IMR-90 (cell line): ENCODE results near the gene ACAD10. TPM values are rescaled to one million over a fixed set of nuclear protein-coding genes. Genes with fewer than 3 reads are reported as not detected.

Source experiments
- ATAC-seq: fragments of 200-7000 bp; cut with Tn5 transposase; 2 replicates; pipeline ENCODE4 v1.9.1; 2020; ENCODE audit warnings: low read depth, mild to moderate bottlenecking, moderate library complexity
- BruUV-seq: library from RNA; stranded (reverse); fragments of 400-500 nt; replicated peaks from 2 replicates; lab custom pipeline; 2021; lab: Mats Ljungman, UMichigan
- CTCF ChIA-PET: fragments of 300-600 bp; formaldehyde crosslinking; extraction: SDS; loops from one replicate; lab custom pipeline; 2021; ENCODE audit warnings: antibody characterized with exemption; lab: Yijun Ruan, JAX
- POLR2A ChIA-PET: fragments of 300-600 bp; sonication (Branson Sonifier 250); formaldehyde crosslinking; loops from one replicate; lab custom pipeline; 2022; ENCODE audit warnings: antibody characterized with exemption; ENCODE audit not compliant: unreplicated experiment; lab: Charles Lee
- DNase-seq: peaks from one replicate; pipeline ENCODE4 v3.0.0; 2013
- H2AFZ ChIP-seq: replicated peaks from 2 replicates; pipeline ENCODE3; 2013; ENCODE audit warnings: low read length, mild to moderate bottlenecking; ENCODE audit not compliant: poor library complexity
- H2AK5ac ChIP-seq: 2 replicates; pipeline ENCODE4 v1.6.1; 2013; ENCODE audit warnings: low read depth, low read length, inconsistent platforms
- H2AK9ac ChIP-seq: replicated peaks from 2 replicates; pipeline ENCODE3; 2013; ENCODE audit warnings: mild to moderate bottlenecking, low read depth, low read length, moderate library complexity; ENCODE audit not compliant: poor library complexity
- H2BK120ac ChIP-seq: 2 replicates; pipeline ENCODE4 v1.6.1; 2013; ENCODE audit warnings: low read depth, low read length, inconsistent platforms
- H2BK15ac ChIP-seq: 3 replicates; pipeline ENCODE4 v1.6.1; 2013; ENCODE audit warnings: low read depth, low read length, inconsistent platforms
- H2BK20ac ChIP-seq: 2 replicates; pipeline ENCODE4 v1.6.1; 2013; ENCODE audit warnings: low read depth, mild to moderate bottlenecking, inconsistent platforms, low read length, moderate library complexity
- H2BK5ac ChIP-seq: 2 replicates; pipeline ENCODE4 v1.6.1; 2013; ENCODE audit warnings: mild to moderate bottlenecking, low read depth, low read length, inconsistent platforms; ENCODE audit not compliant: poor library complexity, severe bottlenecking
- H3K14ac ChIP-seq: replicated peaks from 2 replicates; pipeline ENCODE4 v1.6.1; 2013; ENCODE audit warnings: low read depth, low read length, inconsistent platforms
- H3K18ac ChIP-seq: 2 replicates; pipeline ENCODE4 v1.6.1; 2013; ENCODE audit warnings: low read depth, low read length, control low read depth
- H3K23ac ChIP-seq: 2 replicates; pipeline ENCODE4 v1.6.1; 2013; ENCODE audit warnings: low read depth, low read length, inconsistent platforms
- H3K27ac ChIP-seq: 2 replicates; pipeline ENCODE4 v1.5.1; 2013; ENCODE audit warnings: mild to moderate bottlenecking, control low read depth, low read length; ENCODE audit not compliant: insufficient read depth
- H3K27me3 ChIP-seq: 2 replicates; pipeline ENCODE4 v1.6.1; 2013; ENCODE audit warnings: low read length; ENCODE audit not compliant: control insufficient read depth, insufficient read depth
- H3K36me3 ChIP-seq: 2 replicates; pipeline ENCODE4 v1.6.1; 2013; ENCODE audit warnings: low read length, mixed read lengths; ENCODE audit not compliant: control insufficient read depth, insufficient read depth
- H3K4ac ChIP-seq: 2 replicates; pipeline ENCODE4 v1.6.1; 2013; ENCODE audit warnings: low read depth, low read length, inconsistent platforms
- H3K4me1 ChIP-seq: 2 replicates; pipeline ENCODE4 v1.6.1; 2013; ENCODE audit warnings: low read length, mixed read lengths; ENCODE audit not compliant: control insufficient read depth, insufficient read depth
- H3K4me2 ChIP-seq: 2 replicates; pipeline ENCODE4 v1.6.1; 2013; ENCODE audit warnings: low read depth, mild to moderate bottlenecking, control low read depth, low read length, moderate library complexity
- H3K4me3 ChIP-seq: 2 replicates; pipeline ENCODE4 v1.5.1; 2013; ENCODE audit warnings: low read depth, mild to moderate bottlenecking, control low read depth, low read length, moderate library complexity; ENCODE audit not compliant: insufficient read depth
- H3K56ac ChIP-seq: 2 replicates; pipeline ENCODE4 v1.6.1; 2013; ENCODE audit warnings: low read length, inconsistent platforms; ENCODE audit not compliant: insufficient read depth; ENCODE audit errors: extremely low read depth
- H3K79me1 ChIP-seq, 2 experiments: 2 replicates each; pipeline ENCODE4 v1.6.1; 2013; ENCODE audit warnings: low read length in 2 of 2, inconsistent platforms in 1 of 2, low read depth in 1 of 2
- H3K9ac ChIP-seq: 2 replicates; pipeline ENCODE4 v1.6.1; 2013; ENCODE audit warnings: low read depth, low read length, control low read depth
- H3K9me1 ChIP-seq: 2 replicates; pipeline ENCODE4 v1.6.1; 2013; ENCODE audit warnings: low read length, inconsistent platforms; ENCODE audit not compliant: insufficient read depth
- H3K9me3 ChIP-seq: 2 replicates; pipeline ENCODE4 v1.6.1; 2013; ENCODE audit warnings: low read length; ENCODE audit not compliant: control insufficient read depth, insufficient read depth
- H4K20me1 ChIP-seq: 2 replicates; pipeline ENCODE4 v1.6.1; 2013; ENCODE audit warnings: low read length, inconsistent platforms; ENCODE audit not compliant: insufficient read depth
- H4K5ac ChIP-seq: 2 replicates; pipeline ENCODE4 v1.6.1; 2013; ENCODE audit warnings: mild to moderate bottlenecking, low read depth, low read length, control low read depth
- H4K8ac ChIP-seq, 2 experiments: 2 replicates each; pipeline ENCODE4 v1.6.1; 2013; ENCODE audit warnings: low read depth in 2 of 2, low read length in 2 of 2, control low read depth in 1 of 2, inconsistent platforms in 1 of 2
- H4K91ac ChIP-seq: 2 replicates; pipeline ENCODE4 v1.6.1; 2013; ENCODE audit warnings: low read depth, low read length, inconsistent platforms; ENCODE audit not compliant: insufficient read depth
- BHLHE40 ChIP-seq: fragments of 150-350 bp; IDR thresholded peaks from 2 replicates; pipeline ENCODE4 v1.6.1; 2016; ENCODE audit warnings: mild to moderate bottlenecking, low read depth, low read length
- CEBPB ChIP-seq: IDR thresholded peaks from 2 replicates; pipeline ENCODE4 v1.6.1; 2012; ENCODE audit warnings: low read depth, low read length, improper control_type of control experiment
- CHD1 ChIP-seq: IDR thresholded peaks from 2 replicates; pipeline ENCODE4 v1.6.1; 2012; ENCODE audit warnings: low read depth, low read length, improper control_type of control experiment
- FOS ChIP-seq: fragments of 150-350 bp; IDR thresholded peaks from 2 replicates; pipeline ENCODE4 v1.6.1; 2016; ENCODE audit warnings: low read depth, low read length
- MAFK ChIP-seq: IDR thresholded peaks from 2 replicates; pipeline ENCODE4 v1.6.1; 2012; ENCODE audit warnings: low read depth, low read length, improper control_type of control experiment
- MAZ ChIP-seq: IDR thresholded peaks from 2 replicates; pipeline ENCODE4 v1.6.1; 2012; ENCODE audit warnings: low read depth, mild to moderate bottlenecking, low read length, improper control_type of control experiment, moderate library complexity, borderline replicate concordance
- NFE2L2 ChIP-seq: fragments of 150-350 bp; IDR thresholded peaks from 2 replicates; pipeline ENCODE4 v1.6.1; 2016; ENCODE audit warnings: low read depth, mild to moderate bottlenecking, low read length
- POLR2A ChIP-seq: IDR thresholded peaks from 2 replicates; pipeline ENCODE4 v1.6.1; 2012; ENCODE audit warnings: mild to moderate bottlenecking, low read depth, low read length
- RAD21 ChIP-seq: IDR thresholded peaks from 2 replicates; pipeline ENCODE4 v1.6.1; 2012; ENCODE audit warnings: low read length, improper control_type of control experiment
- RCOR1 ChIP-seq: IDR thresholded peaks from 2 replicates; pipeline ENCODE4 v1.6.1; 2012; ENCODE audit warnings: mild to moderate bottlenecking, low read length, improper control_type of control experiment; ENCODE audit not compliant: insufficient replicate concordance
- RFX5 ChIP-seq: IDR thresholded peaks from 2 replicates; pipeline ENCODE4 v1.8.0; 2012; ENCODE audit warnings: low read depth, mild to moderate bottlenecking, low read length, moderate library complexity
- SMC3 ChIP-seq: fragments of 150-350 bp; IDR thresholded peaks from 2 replicates; pipeline ENCODE4 v1.6.1; 2016; ENCODE audit warnings: low read depth, mild to moderate bottlenecking, antibody characterized with exemption, low read length, moderate library complexity
- WGBS, 2 experiments: methylation state at CpG; one replicate each; pipeline versions ENCODE4 v1.1.5 to v1.1.7; 2013; ENCODE audit warnings: missing lambda C conversion rate in 2 of 2; ENCODE audit not compliant: insufficient read length in 1 of 2; ENCODE audit errors: extremely low coverage in 2 of 2; 5-methylcytosine and 5-hydroxymethylcytosine counted together
- dilution Hi-C: fragments of 300-500 bp; cut with HindIII; formaldehyde crosslinking; loops from one replicate; pipeline ENCODE4 v1.14.3; 2018; ENCODE audit warnings: low sequenced_read_pairs; ENCODE audit not compliant: unreplicated experiment
- in situ Hi-C: fragments of 300-500 bp; cut with MboI; formaldehyde crosslinking; loops from 3 replicates; pipeline ENCODE4 v1.14.3; 2019; ENCODE audit warnings: low sequenced_read_pairs, inconsistent platforms, mixed read lengths
- intact Hi-C: fragments of 100-400 bp; cut with micrococcal nuclease; formaldehyde crosslinking; loops from 2 replicates; pipeline ENCODE4 v1.10.0; 2022
- polyA plus RNA-seq, 3 experiments: library from polyadenylated mRNA; depleted of rRNA; stranded (reverse); fragments of >200 nt; gene quantifications; 2 replicates each; pipeline ENCODE4 v1.2.3, GENCODE V29; 2012; ENCODE audit warnings: low replicate concordance in 1 of 3
- total RNA-seq: library from RNA; depleted of rRNA; stranded (reverse); fragments of >200 nt; gene quantifications from 2 replicates; pipeline ENCODE4 v1.2.3, GENCODE V29; 2012
- TF ChIP-seq, protein P1 (sequence below): fragments of 150-350 bp; IDR thresholded peaks from 2 replicates; pipeline ENCODE4 v1.6.1; 2016; ENCODE audit warnings: low read depth, mild to moderate bottlenecking, low read length, moderate library complexity, borderline replicate concordance
- TF ChIP-seq, protein P2 (sequence below): conservative IDR thresholded peaks from 2 replicates; pipeline ENCODE4 v1.5.1; 2012; ENCODE audit warnings: mild to moderate bottlenecking, low read depth, low read length, improper control_type of control experiment
- TF ChIP-seq, protein P3 (sequence below): fragments of 150-350 bp; IDR thresholded peaks from 2 replicates; pipeline ENCODE4 v1.6.1; 2017; ENCODE audit warnings: mild to moderate bottlenecking, antibody characterized with exemption, low read length, low read depth

Gene ACAD10
- total and polyA plus RNA-seq, 2 of the 4 experiments (the other 2 are of a cell fraction): 12.4 to 21.0 TPM

DNA sequence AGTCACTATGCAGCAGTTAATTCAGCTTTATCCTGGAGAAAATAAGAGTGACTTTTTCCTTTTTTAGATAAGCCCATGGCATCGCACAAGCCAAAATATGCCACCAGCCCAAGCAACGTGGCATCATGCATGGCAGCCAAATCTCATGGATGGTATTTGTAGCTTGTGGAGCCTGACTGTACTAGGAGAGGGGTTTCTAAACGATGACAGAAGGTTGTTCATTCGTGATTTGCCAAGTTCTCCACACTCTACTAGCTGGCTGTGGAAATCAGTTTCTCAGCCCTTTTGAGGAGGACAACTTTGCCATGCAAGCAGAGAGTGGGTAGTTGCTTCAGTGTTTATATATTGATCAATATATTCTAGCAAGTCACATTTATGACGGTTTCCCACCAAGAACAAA lies 45.3 kb upstream of the ACAD10 start:
- intact Hi-C loops (no loop called here), in situ Hi-C loops (no loop called here), dilution Hi-C loops (no loop called here)
- Histone ChIP-seq H2BK5ac (no peak overlapping the region), H3K4me1 (peaks cover 24% of the 10 kb centered on the region), H3K27ac (no peak overlapping the region), H2BK120ac (no peak overlapping the region), H4K5ac (no peak overlapping the region), H2BK20ac (no peak overlapping the region), H3K18ac (no peak overlapping the region), H3K56ac (no peak overlapping the region), H3K4me3 (no peak overlapping the region), H3K27me3 (no peaks in the 10 kb centered on the region), H3K14ac (no peak overlapping the region), H4K8ac (no peak overlapping the region), H3K9me3 (no peaks in the 10 kb centered on the region), H3K79me1 (peaks cover 0 to 38% of the 10 kb centered on the region in 2 experiments; a peak in 2 of 4 replicates), H4K20me1 (peaks cover 23% of the 10 kb centered on the region; the same call in 1 of the 2 replicates), H2AK9ac (no peak overlapping the region), H3K4ac (no peak overlapping the region; the same call in 1 of the 2 replicates), H3K4me2 (no peak overlapping the region), H3K9ac (no peak overlapping the region), H2AFZ (no peak overlapping the region), H4K91ac (no peak overlapping the region), H3K36me3 (peaks cover 10% of the 10 kb centered on the region), H2BK15ac (no peak overlapping the region), H3K23ac (no peak overlapping the region), H2AK5ac (no peak overlapping the region), H3K9me1 (peaks cover 14% of the 10 kb centered on the region)
- ChIA-PET POLR2A (no interaction called here), CTCF (interaction anchor here (0.6 kb wide), 1 partner anchor 144 kb away, joined by 3 read pairs; no protein-coding TSS in a partner anchor)
- no TSS peak for BruUV-seq
- no peak for DNase-seq
- ATAC-seq: no peak
- TF ChIP-seq RFX5 (no peak), POLR2A (no peak), CHD1 (no peak), FOS (no peak), CEBPB (no peak), SMC3 (no peak), RCOR1 (no peak), NFE2L2 (no peak), MAZ (no peak), MAFK (no peak), RAD21 (no peak), BHLHE40 (no peak)
- TF ChIP-seq, protein P1, sequence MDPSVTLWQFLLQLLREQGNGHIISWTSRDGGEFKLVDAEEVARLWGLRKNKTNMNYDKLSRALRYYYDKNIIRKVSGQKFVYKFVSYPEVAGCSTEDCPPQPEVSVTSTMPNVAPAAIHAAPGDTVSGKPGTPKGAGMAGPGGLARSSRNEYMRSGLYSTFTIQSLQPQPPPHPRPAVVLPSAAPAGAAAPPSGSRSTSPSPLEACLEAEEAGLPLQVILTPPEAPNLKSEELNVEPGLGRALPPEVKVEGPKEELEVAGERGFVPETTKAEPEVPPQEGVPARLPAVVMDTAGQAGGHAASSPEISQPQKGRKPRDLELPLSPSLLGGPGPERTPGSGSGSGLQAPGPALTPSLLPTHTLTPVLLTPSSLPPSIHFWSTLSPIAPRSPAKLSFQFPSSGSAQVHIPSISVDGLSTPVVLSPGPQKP: no peak
- TF ChIP-seq, protein P2, sequence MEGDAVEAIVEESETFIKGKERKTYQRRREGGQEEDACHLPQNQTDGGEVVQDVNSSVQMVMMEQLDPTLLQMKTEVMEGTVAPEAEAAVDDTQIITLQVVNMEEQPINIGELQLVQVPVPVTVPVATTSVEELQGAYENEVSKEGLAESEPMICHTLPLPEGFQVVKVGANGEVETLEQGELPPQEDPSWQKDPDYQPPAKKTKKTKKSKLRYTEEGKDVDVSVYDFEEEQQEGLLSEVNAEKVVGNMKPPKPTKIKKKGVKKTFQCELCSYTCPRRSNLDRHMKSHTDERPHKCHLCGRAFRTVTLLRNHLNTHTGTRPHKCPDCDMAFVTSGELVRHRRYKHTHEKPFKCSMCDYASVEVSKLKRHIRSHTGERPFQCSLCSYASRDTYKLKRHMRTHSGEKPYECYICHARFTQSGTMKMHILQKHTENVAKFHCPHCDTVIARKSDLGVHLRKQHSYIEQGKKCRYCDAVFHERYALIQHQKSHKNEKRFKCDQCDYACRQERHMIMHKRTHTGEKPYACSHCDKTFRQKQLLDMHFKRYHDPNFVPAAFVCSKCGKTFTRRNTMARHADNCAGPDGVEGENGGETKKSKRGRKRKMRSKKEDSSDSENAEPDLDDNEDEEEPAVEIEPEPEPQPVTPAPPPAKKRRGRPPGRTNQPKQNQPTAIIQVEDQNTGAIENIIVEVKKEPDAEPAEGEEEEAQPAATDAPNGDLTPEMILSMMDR: no peak
- TF ChIP-seq, protein P3, sequence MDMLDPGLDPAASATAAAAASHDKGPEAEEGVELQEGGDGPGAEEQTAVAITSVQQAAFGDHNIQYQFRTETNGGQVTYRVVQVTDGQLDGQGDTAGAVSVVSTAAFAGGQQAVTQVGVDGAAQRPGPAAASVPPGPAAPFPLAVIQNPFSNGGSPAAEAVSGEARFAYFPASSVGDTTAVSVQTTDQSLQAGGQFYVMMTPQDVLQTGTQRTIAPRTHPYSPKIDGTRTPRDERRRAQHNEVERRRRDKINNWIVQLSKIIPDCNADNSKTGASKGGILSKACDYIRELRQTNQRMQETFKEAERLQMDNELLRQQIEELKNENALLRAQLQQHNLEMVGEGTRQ: no peak
- WGBS, 2 experiments: no CpG with 5 or more reads among the region's 5 CpGs
